Testis (tissue), 3 donors: Measurements from ENCODE around the gene UBB. TPM values are rescaled to one million over a fixed set of nuclear protein-coding genes. Genes with fewer than 3 reads are reported as not detected.

ENCODE experiments used
- DNase-seq: peaks from one replicate; pipeline ENCODE4 v3.0.0-alpha.2; 2019
- H3K27ac ChIP-seq, 2 donors: fragments of 200-600 bp; sonication (generic); one replicate each; pipeline ENCODE4 v1.5.1; 2019
- H3K27me3 ChIP-seq: fragments of 200-600 bp; sonication (generic); one replicate; pipeline ENCODE4 v1.5.1; 2019
- H3K36me3 ChIP-seq: fragments of 200-600 bp; sonication (generic); one replicate; pipeline ENCODE4 v1.5.1; 2017; ENCODE audit warnings: low read depth; ENCODE audit errors: missing control alignments
- H3K4me1 ChIP-seq: fragments of 200-600 bp; sonication (generic); one replicate; pipeline ENCODE4 v1.5.1; 2019
- H3K4me3 ChIP-seq, 2 donors: fragments of 200-600 bp; sonication (generic); one replicate each; pipeline ENCODE4 v1.5.1; 2017 to 2019
- H3K9me3 ChIP-seq: fragments of 200-600 bp; sonication (generic); one replicate; pipeline ENCODE4 v1.5.1; 2017
- POLR2A ChIP-seq: fragments of 450-650 bp; IDR thresholded peaks from one replicate; pipeline ENCODE4 v1.6.1; 2017; ENCODE audit warnings: antibody characterized with exemption, mild to moderate bottlenecking, moderate library complexity
- WGBS, 2 donors: methylation state at CpG; one replicate each; pipeline ENCODE4 v1.1.5; 2018; 5-methylcytosine and 5-hydroxymethylcytosine counted together
- intact Hi-C: fragments of 100-400 bp; cut with DNase I; formaldehyde crosslinking; loops from one replicate; pipeline ENCODE4 v1.15.1; 2023; ENCODE audit warnings: low total_unique reads
- polyA plus RNA-seq: library from polyadenylated mRNA; stranded (reverse); fragments of 350-450 nt; fragmentation: Illumina TruSeq; extraction: RNeasy Lipid Tissue Mini Kit (QIAGEN cat#74804); gene quantifications from one replicate; pipeline ENCODE4 v1.2.3, GENCODE V29; 2014; ENCODE audit warnings: low read depth, low replicate concordance; ENCODE audit not compliant: insufficient read depth
- total RNA-seq, 2 donors: library from RNA; depleted of rRNA; stranded (reverse); fragments of >200 nt; gene quantifications; one replicate each; pipeline ENCODE4 v1.2.3, GENCODE V29; 2016
- TF ChIP-seq, protein P1 (sequence below), 3 experiments: fragments of 450-650 bp in 2 of 3; fragments of 200-600 bp in 1 of 3; sonication (generic) in 1 of 3; IDR thresholded peaks; one replicate each; pipeline ENCODE4 v1.5.1; 2016 to 2019; ENCODE audit warnings: antibody characterized with exemption in 3 of 3, mild to moderate bottlenecking in 2 of 3, moderate library complexity in 1 of 3

The UBB gene
- total and polyA plus RNA-seq, 3 donors from 2014 or later = 1,859 to 3,514 (median 1,996) TPM

DNA sequence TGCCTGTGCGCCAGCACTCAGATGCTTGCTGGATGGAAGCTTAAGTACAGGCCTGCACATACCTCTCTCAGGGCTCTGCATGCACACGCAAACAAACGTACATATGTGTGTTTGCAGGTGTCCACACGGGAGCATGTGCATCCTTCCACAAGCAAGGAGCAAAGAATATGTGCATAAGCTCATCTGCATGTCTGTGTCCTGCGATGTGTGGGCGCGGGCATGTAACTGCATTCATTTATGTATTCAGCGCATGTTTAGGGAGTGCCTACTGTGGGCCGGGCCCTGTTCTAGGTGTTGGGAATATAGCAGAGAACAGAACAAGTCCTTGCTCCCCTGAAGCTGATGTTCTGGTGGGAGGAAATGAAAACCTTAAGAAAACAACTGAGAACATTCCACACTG, 48.2 kb downstream of the UBB start:
- Histone ChIP-seq H3K27ac (no peak overlapping the region), H3K9me3 (no peaks in the 10 kb centered on the region), H3K27me3 (no peaks in the 10 kb centered on the region), H3K36me3 (no peaks in the 10 kb centered on the region), H3K4me1 (no peaks in the 10 kb centered on the region), H3K4me3 (no peak overlapping the region)
- TF ChIP-seq POLR2A = no peak
- TF ChIP-seq, protein P1, sequence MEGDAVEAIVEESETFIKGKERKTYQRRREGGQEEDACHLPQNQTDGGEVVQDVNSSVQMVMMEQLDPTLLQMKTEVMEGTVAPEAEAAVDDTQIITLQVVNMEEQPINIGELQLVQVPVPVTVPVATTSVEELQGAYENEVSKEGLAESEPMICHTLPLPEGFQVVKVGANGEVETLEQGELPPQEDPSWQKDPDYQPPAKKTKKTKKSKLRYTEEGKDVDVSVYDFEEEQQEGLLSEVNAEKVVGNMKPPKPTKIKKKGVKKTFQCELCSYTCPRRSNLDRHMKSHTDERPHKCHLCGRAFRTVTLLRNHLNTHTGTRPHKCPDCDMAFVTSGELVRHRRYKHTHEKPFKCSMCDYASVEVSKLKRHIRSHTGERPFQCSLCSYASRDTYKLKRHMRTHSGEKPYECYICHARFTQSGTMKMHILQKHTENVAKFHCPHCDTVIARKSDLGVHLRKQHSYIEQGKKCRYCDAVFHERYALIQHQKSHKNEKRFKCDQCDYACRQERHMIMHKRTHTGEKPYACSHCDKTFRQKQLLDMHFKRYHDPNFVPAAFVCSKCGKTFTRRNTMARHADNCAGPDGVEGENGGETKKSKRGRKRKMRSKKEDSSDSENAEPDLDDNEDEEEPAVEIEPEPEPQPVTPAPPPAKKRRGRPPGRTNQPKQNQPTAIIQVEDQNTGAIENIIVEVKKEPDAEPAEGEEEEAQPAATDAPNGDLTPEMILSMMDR (IDR thresholded peaks at IDR 0.05) = no peak
- DNase-seq = no peak
- intact Hi-C loops = no loop called here
- 94 to 96% methylated on average over 9 of the region's 9 CpGs for WGBS, 2 donors

DNA sequence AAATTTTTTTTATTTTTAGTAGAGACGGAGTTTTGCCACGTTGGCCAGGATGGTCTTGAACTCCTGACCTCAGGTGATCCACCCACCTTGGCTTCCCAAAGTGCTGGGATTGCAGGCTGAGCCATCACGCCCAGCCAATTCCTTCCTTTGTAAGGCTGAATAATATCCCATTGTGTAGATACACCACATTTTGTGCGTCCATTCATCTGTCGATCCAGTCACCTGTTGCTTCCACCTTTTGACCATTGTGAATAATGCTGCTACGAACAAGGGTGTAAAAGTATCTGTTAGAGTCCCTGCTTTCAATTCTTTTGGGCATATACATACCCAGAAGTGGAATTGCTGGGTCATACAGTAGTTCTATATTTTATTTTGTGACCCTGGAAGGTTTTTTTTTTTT, 49.8 kb downstream of the UBB start:
- Histone ChIP-seq H3K36me3 (no peaks in the 10 kb centered on the region), H3K4me3 (no peak overlapping the region), H3K27me3 (no peaks in the 10 kb centered on the region), H3K4me1 (no peaks in the 10 kb centered on the region), H3K9me3 (no peaks in the 10 kb centered on the region), H3K27ac (no peak overlapping the region)
- no peak for TF ChIP-seq POLR2A
- TF ChIP-seq, protein P1 (IDR thresholded peaks at IDR 0.05) = no peak
- intact Hi-C loops = no loop called here
- WGBS, 2 donors = 78 to 85% methylated on average over 6 of the region's 6 CpGs
- no peak for DNase-seq

DNA sequence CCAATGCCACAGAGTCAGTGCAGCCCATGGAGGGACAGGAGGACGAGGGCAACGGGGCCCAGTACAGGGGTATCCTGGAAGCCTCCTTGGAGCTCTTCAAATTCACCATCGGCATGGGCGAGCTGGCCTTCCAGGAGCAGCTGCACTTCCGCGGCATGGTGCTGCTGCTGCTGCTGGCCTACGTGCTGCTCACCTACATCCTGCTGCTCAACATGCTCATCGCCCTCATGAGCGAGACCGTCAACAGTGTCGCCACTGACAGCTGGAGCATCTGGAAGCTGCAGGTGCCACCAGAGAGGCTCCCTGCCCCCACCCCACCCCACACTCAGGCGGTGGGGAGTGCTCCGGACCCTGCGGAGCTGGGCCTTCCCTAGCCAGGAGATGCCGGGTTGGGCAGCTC, 51.1 kb downstream of the UBB start:
- Histone ChIP-seq H3K36me3 (no peaks in the 10 kb centered on the region), H3K27ac (no peak overlapping the region), H3K27me3 (no peaks in the 10 kb centered on the region), H3K4me1 (no peaks in the 10 kb centered on the region), H3K4me3 (no peak overlapping the region), H3K9me3 (no peaks in the 10 kb centered on the region)
- no peak for DNase-seq
- intact Hi-C loops = no loop called here
- 94 to 98% methylated on average over 8 to 15 of the region's 15 CpGs for WGBS, 2 donors
- TF ChIP-seq, protein P1 (IDR thresholded peaks at IDR 0.05) = no peak
- TF ChIP-seq POLR2A = no peak

Other genes starting within 250 kb of the UBB start
- gene NCOR1, start 165.6 kb upstream of the UBB start, total RNA-seq = 100 to 1,000 TPM; 270 to 281 TPM
- 88.6 TPM for gene NCOR1, start 165.6 kb upstream of the UBB start, polyA plus RNA-seq
- gene PIGL, start 163.9 kb upstream of the UBB start, total RNA-seq = 10 to 100 TPM; 74.1 to 93.9 TPM
- 31.3 TPM for gene PIGL, start 163.9 kb upstream of the UBB start, polyA plus RNA-seq
- gene CENPV, start 27.6 kb upstream of the UBB start, total RNA-seq = 100 to 1,000 TPM in 1 of 2 donors, 10 to 100 TPM in 1; 73.5 to 119 TPM
- gene CENPV, start 27.6 kb upstream of the UBB start, polyA plus RNA-seq = 82.3 TPM
- gene TRPV2, start 34.5 kb downstream of the UBB start, total RNA-seq = 1 to 10 TPM; 7.1 to 7.7 TPM
- 7.6 TPM for gene TRPV2, start 34.5 kb downstream of the UBB start, polyA plus RNA-seq
- gene LRRC75A, start 111.1 kb downstream of the UBB start, total RNA-seq = 10 to 100 TPM; 44.5 to 47.9 TPM
- 39.1 TPM for gene LRRC75A, start 111.1 kb downstream of the UBB start, polyA plus RNA-seq
- 10 to 100 TPM in 1 of 2 donors, 1 to 10 TPM in 1; 8.5 to 12.1 TPM for gene ZNF287, start 188.1 kb downstream of the UBB start, total RNA-seq
- gene ZNF287, start 188.1 kb downstream of the UBB start, polyA plus RNA-seq = 3.7 TPM